ENCODE data around the gene DES.
"Not testable (repeated sequence)": the region's sequence is repeated elsewhere in the genome, so short reads cannot be mapped to it uniquely, and the experiment has no call there.

The DES gene

GRCh38 chr2:219404954-219405353 lies 13.2 kb upstream of the DES start:
- in situ Hi-C loops (cut with MboI; ENCODE audit: low pct_unique_long_range_greater_than_20kb, low sequenced_read_pairs, unreplicated experiment) = loop anchor here (10.0 kb wide), 1 partner anchor 130 kb away; no protein-coding TSS in a partner anchor
- no peak for DNase-seq (ENCODE audit: low spot score)
- no peak for TF ChIP-seq CTCF (IDR thresholded peaks at IDR 0.05; ENCODE audit: extremely low read depth, insufficient read depth, missing control alignments)

DNA sequence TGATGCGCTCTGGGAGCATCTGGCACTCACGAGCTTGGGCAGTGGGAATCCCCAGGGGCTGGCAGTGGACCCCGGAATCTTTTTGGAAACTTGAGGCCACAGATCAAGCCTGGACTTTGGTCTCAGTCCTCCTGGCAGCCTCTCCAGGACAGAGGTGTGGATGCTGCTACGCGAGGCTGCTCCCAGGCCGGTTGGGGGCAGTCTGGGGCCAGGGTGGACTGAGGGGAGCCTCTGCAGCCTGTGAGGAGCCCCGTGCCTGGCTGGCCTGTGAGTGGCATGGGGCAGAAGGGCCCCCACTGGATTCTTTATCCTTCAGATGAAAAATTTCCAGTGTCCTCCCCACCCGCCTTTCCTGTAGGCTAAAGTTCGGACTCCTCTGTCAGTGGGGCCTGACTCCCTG lies 12.7 kb upstream of the DES start:
- no peak for TF ChIP-seq CTCF (IDR thresholded peaks at IDR 0.05; ENCODE audit: extremely low read depth, insufficient read depth, missing control alignments)
- no peak for DNase-seq (ENCODE audit: low spot score)
- in situ Hi-C loops (cut with MboI; ENCODE audit: low pct_unique_long_range_greater_than_20kb, low sequenced_read_pairs, unreplicated experiment) = loop anchor here (10.0 kb wide), 1 partner anchor 129 kb away; no protein-coding TSS in a partner anchor

DNA sequence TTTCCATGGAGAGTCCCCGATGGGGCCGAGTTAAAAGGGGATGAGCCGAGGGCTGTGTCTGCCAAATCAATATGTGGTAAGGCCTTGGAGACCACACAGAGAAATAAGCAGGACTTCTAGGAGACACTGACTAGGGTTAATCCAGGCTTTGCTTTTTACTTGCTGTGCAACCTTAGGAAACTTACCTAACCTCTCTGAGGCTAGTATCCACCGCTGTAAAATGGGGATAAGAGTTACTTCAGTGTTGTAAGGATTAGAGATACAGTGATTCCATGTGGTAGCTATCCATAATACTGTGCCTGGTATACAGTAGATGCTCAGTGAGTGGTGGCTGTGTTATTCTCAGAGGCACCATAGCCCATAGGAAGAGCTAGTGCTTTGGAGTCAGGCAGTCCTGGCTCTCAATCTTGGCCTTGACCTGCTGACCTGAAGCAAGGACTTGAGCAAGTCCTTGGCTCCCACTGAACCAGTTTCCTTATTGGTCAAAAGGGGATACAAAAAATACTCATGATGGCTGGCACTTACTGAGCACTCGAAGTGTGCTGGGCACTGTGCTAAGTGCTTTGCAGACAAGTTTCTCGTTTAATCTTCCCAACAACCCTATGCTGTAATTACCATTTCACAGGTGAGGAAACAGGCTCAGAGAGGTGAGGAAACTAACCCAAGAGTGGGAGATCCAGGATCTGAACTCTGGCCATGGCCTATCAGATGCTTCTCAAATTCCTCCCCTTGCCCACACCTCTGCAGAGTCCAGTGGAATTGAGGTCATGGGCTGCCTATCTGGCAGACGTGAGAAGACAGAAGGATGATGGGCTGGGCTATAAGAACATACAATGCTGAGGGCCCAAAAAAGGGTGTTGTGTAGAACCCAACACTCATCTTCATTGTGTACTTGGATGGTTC lies 12.0 kb upstream of the DES start:
- in situ Hi-C loops (cut with MboI; ENCODE audit: low pct_unique_long_range_greater_than_20kb, low sequenced_read_pairs, unreplicated experiment) = loop anchor here (10.0 kb wide), 1 partner anchor 129 kb away; no protein-coding TSS in a partner anchor
- no peak for TF ChIP-seq CTCF (IDR thresholded peaks at IDR 0.05; ENCODE audit: extremely low read depth, insufficient read depth, missing control alignments)
- no peak for DNase-seq (ENCODE audit: low spot score)

DNA sequence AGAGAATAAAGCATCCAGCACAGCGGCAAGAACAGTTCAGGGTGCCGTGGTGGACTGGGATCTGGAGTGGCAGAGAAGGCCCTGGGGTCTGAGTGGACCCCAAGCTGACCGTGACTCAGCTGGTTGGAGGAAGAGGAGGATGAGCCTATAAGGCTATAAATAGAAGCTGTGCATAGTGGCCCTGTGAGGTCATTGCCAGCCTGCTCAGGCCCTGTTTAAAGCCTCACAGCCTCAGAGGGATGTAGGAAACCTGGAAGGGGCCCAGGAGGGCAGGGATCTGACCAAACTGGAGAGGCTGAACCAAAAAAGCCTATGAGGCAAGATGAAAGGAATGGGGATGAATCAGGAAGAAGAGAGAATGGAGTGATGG lies 11.3 kb upstream of the DES start:
- in situ Hi-C loops (cut with MboI; ENCODE audit: low pct_unique_long_range_greater_than_20kb, low sequenced_read_pairs, unreplicated experiment) = loop anchor here (10.0 kb wide), 1 partner anchor 128 kb away; no protein-coding TSS in a partner anchor
- TF ChIP-seq CTCF (IDR thresholded peaks at IDR 0.05; ENCODE audit: extremely low read depth, insufficient read depth, missing control alignments) = no peak
- no peak for DNase-seq (ENCODE audit: low spot score)

DNA sequence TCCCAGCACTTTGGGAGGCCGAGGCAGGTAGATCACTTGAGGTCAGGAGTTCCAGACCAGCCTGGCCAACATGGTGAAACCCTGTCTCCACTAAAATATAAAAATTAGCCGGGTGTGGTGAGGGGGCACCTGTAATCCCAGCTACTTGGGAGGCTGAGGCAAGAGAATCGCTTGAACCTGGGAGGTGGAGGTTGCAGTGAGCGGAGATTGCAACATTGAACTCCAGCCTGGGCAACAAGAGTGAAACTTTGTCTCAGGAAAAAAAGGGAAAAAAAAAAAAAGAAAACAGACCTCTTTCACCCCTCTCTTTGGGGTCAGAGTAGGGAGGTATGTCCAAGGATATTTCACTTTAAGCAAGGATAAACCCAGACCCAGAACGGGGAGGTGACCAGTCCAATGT lies 10.8 kb upstream of the DES start:
- DNase-seq (ENCODE audit: low spot score) = not testable (repeated sequence)
- in situ Hi-C loops (cut with MboI; ENCODE audit: low pct_unique_long_range_greater_than_20kb, low sequenced_read_pairs, unreplicated experiment) = loop anchor here (10.0 kb wide), 1 partner anchor 127 kb away; no protein-coding TSS in a partner anchor

DNA sequence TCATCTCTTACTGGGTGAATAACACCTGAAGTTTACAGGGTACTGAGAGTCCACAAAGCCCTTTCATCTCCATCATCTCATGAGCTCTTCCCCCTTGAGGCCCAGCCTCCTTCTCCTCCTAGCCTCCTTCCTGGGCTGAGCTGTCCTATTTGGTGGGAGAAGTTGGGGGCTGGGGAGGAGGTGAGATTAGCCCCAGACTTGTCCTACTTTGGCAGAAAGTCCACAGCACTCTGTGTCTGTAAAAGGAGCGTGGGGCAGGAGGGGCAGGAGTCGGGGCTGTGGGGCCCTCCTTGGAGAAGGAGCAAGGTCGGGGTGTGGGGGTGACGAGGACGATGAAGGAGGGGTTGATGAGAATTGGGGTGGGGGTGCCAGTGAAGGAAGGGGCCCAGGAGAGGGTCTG lies 10.0 kb upstream of the DES start:
- no peak for DNase-seq (ENCODE audit: low spot score)
- in situ Hi-C loops (cut with MboI; ENCODE audit: low pct_unique_long_range_greater_than_20kb, low sequenced_read_pairs, unreplicated experiment) = loop anchor here (10.0 kb wide), 1 partner anchor 127 kb away; no protein-coding TSS in a partner anchor

More for the DNA sequence above, 10.0 kb upstream of the DES start:
- no peak for TF ChIP-seq CTCF (IDR thresholded peaks at IDR 0.05; ENCODE audit: extremely low read depth, insufficient read depth, missing control alignments)
